H9 (cell line): ENCODE measurements around the gene ZNF557. TPM values are rescaled to one million over a fixed set of nuclear protein-coding genes. Genes with fewer than 3 reads are reported as not detected.

ENCODE experiments used
- DNase-seq: peaks from one replicate; pipeline ENCODE4 v3.0.0-alpha.2; 2017
- H2AFZ ChIP-seq: one replicate; pipeline ENCODE4 v1.6.1; 2013; ENCODE audit warnings: mild to moderate bottlenecking, low read length, control low read depth, moderate library complexity
- H2AK5ac ChIP-seq: 2 replicates; pipeline ENCODE4 v1.6.1; 2013; ENCODE audit warnings: low read length, control low read depth, mixed read lengths; ENCODE audit not compliant: insufficient read length
- H2BK120ac ChIP-seq: one replicate; pipeline ENCODE4 v1.6.1; 2013; ENCODE audit warnings: low read depth, mild to moderate bottlenecking, low read length, control low read depth, inconsistent platforms; ENCODE audit not compliant: poor library complexity, severe bottlenecking
- H2BK12ac ChIP-seq: 2 replicates; pipeline ENCODE4 v1.6.1; 2013; ENCODE audit warnings: low read length, control low read depth, mixed read lengths, low read depth; ENCODE audit not compliant: insufficient read length
- H2BK15ac ChIP-seq: 2 replicates; pipeline ENCODE4 v1.6.1; 2013; ENCODE audit warnings: low read depth, low read length, control low read depth
- H2BK20ac ChIP-seq: one replicate; pipeline ENCODE4 v1.6.1; 2013; ENCODE audit warnings: low read depth, mild to moderate bottlenecking, low read length, control low read depth, inconsistent platforms; ENCODE audit not compliant: poor library complexity, severe bottlenecking
- H2BK5ac ChIP-seq: 2 replicates; pipeline ENCODE4 v1.6.1; 2013; ENCODE audit warnings: low read length, control low read depth, mixed read lengths; ENCODE audit not compliant: insufficient read length
- H3K14ac ChIP-seq: 2 replicates; pipeline ENCODE4 v1.6.1; 2013; ENCODE audit warnings: low read length, control low read depth; ENCODE audit not compliant: insufficient read depth
- H3K18ac ChIP-seq: 2 replicates; pipeline ENCODE4 v1.6.1; 2013; ENCODE audit warnings: low read depth, mild to moderate bottlenecking, mixed read lengths, low read length, control low read depth; ENCODE audit not compliant: insufficient read length
- H3K23ac ChIP-seq: 2 replicates; pipeline ENCODE4 v1.6.1; 2013; ENCODE audit warnings: low read length, control low read depth, mixed read lengths, low read depth; ENCODE audit not compliant: insufficient read length
- H3K23me2 ChIP-seq: 2 replicates; pipeline ENCODE4 v1.6.1; 2013; ENCODE audit warnings: low read depth, mild to moderate bottlenecking, mixed read lengths, low read length, control low read depth; ENCODE audit not compliant: insufficient read length, poor library complexity, severe bottlenecking
- H3K27ac ChIP-seq: 2 replicates; pipeline ENCODE4 v1.5.1; 2013; ENCODE audit warnings: low read length, control low read depth, mixed read lengths, low read depth; ENCODE audit not compliant: insufficient read length
- H3K27me3 ChIP-seq: 2 replicates; pipeline ENCODE4 v1.6.1; 2013; ENCODE audit warnings: low read length, control low read depth, inconsistent platforms; ENCODE audit not compliant: insufficient read depth
- H3K4ac ChIP-seq: 2 replicates; pipeline ENCODE4 v1.6.1; 2013; ENCODE audit warnings: low read depth, mild to moderate bottlenecking, control low read depth, inconsistent platforms, low read length, moderate library complexity
- H3K4me1 ChIP-seq: 2 replicates; pipeline ENCODE4 v1.6.1; 2013; ENCODE audit warnings: low read length, control low read depth, inconsistent platforms; ENCODE audit not compliant: insufficient read depth
- H3K4me2 ChIP-seq: 2 replicates; pipeline ENCODE4 v1.6.1; 2013; ENCODE audit warnings: low read length, control low read depth, mixed read lengths; ENCODE audit not compliant: insufficient read length, insufficient read depth
- H3K56ac ChIP-seq: 2 replicates; pipeline ENCODE4 v1.6.1; 2013; ENCODE audit warnings: low read depth, mild to moderate bottlenecking, mixed read lengths, low read length, control low read depth; ENCODE audit not compliant: insufficient read length
- H3K79me1 ChIP-seq: 2 replicates; pipeline ENCODE4 v1.6.1; 2013; ENCODE audit warnings: low read depth, mild to moderate bottlenecking, moderate library complexity, low read length, control low read depth, inconsistent platforms; ENCODE audit not compliant: insufficient read depth, poor library complexity, severe bottlenecking
- H3K79me2 ChIP-seq: 2 replicates; pipeline ENCODE4 v1.6.1; 2013; ENCODE audit warnings: low read length, control low read depth, inconsistent platforms; ENCODE audit not compliant: insufficient read depth
- H3K9ac ChIP-seq: 2 replicates; pipeline ENCODE4 v1.6.1; 2013; ENCODE audit warnings: low read length, control low read depth, mixed read lengths; ENCODE audit not compliant: insufficient read length; ENCODE audit errors: extremely low read depth
- H3K9me3 ChIP-seq: one replicate; pipeline ENCODE4 v1.6.1; 2013; ENCODE audit warnings: low read depth, low read length, inconsistent platforms; ENCODE audit not compliant: control insufficient read depth
- H3T11ph ChIP-seq: one replicate; pipeline ENCODE4 v1.6.1; 2013; ENCODE audit warnings: mild to moderate bottlenecking, low read length, control low read depth, inconsistent platforms
- H4K20me1 ChIP-seq: one replicate; pipeline ENCODE4 v1.6.1; 2013; ENCODE audit not compliant: control insufficient read depth, insufficient read length, insufficient read depth
- H4K5ac ChIP-seq: 2 replicates; pipeline ENCODE4 v1.6.1; 2013; ENCODE audit warnings: low read depth, mild to moderate bottlenecking, mixed read lengths, low read length, control low read depth; ENCODE audit not compliant: insufficient read length
- H4K8ac ChIP-seq: replicated peaks from 2 replicates; pipeline ENCODE4 v1.6.1; 2013; ENCODE audit warnings: low read length, control low read depth, mixed read lengths, low read depth; ENCODE audit not compliant: insufficient read length
- H4K91ac ChIP-seq: 2 replicates; pipeline ENCODE4 v1.6.1; 2013; ENCODE audit warnings: low read depth, mild to moderate bottlenecking, moderate library complexity, mixed read lengths, low read length, control low read depth; ENCODE audit not compliant: insufficient read length
- H3K27ac Mint-ChIP-seq, 3 experiments: 2 replicates in 2 of 3; 3 replicates in 1 of 3; pipeline ENCODE4 v1.8.0; 2020 to 2021; ENCODE audit warnings: mixed read lengths in 3 of 3, mild to moderate bottlenecking in 1 of 3, moderate library complexity in 1 of 3
- H3K27me3 Mint-ChIP-seq: 2 replicates; pipeline ENCODE4 v1.8.0; 2021; ENCODE audit warnings: low read depth, mild to moderate bottlenecking, moderate library complexity, mixed read lengths
- H3K36me3 Mint-ChIP-seq, 3 experiments: 2 replicates in 2 of 3; 3 replicates in 1 of 3; pipeline ENCODE4 v1.8.0; 2020 to 2021; ENCODE audit warnings: low read depth in 3 of 3, mixed read lengths in 3 of 3; ENCODE audit not compliant: insufficient read depth in 1 of 3
- H3K4me1 Mint-ChIP-seq, 2 experiments: 2 replicates each; pipeline ENCODE4 v1.8.0; 2020; ENCODE audit warnings: mixed read lengths in 2 of 2
- H3K4me3 Mint-ChIP-seq, 2 experiments: 2 replicates in 1 of 2; 3 replicates in 1 of 2; pipeline ENCODE4 v1.8.0; 2020 to 2021; ENCODE audit warnings: mild to moderate bottlenecking in 2 of 2, mixed read lengths in 2 of 2, moderate library complexity in 1 of 2
- H3K9me3 Mint-ChIP-seq, 2 experiments: 2 replicates in 1 of 2; 3 replicates in 1 of 2; pipeline ENCODE4 v1.8.0; 2020; ENCODE audit warnings: mild to moderate bottlenecking in 2 of 2, mixed read lengths in 2 of 2, moderate library complexity in 1 of 2
- CTCF ChIP-seq: fragments of 200-600 bp; sonication (generic); conservative IDR thresholded peaks from 3 replicates; pipeline ENCODE4 v1.8.0; 2021; ENCODE audit warnings: antibody characterized with exemption, mild to moderate bottlenecking
- WGBS: extraction: QIAGEN DNeasy Blood & Tissue Kit; methylation state at CpG from one replicate; pipeline ENCODE4 v1.1.7; 2013; ENCODE audit warnings: missing lambda C conversion rate, low lambda C conversion rate, mixed read lengths; ENCODE audit not compliant: insufficient read length; ENCODE audit errors: extremely low coverage; 5-methylcytosine and 5-hydroxymethylcytosine counted together
- total RNA-seq: library from RNA; stranded (reverse); gene quantifications from 2 replicates; pipeline ENCODE4 v1.2.1, GENCODE V29; 2021

The ZNF557 gene
- total RNA-seq, 1 experiment from 2014 or later: 12.2 TPM

GRCh38 chr19:7137120-7137519 is 67.6 kb downstream of the ZNF557 start:
- H4K5ac ChIP-seq: no peak overlapping the region
- no peak for TF ChIP-seq CTCF
- Mint-ChIP-seq H3K4me3 (no peak overlapping the region), H3K27ac (no peak overlapping the region), H3K36me3 (peaks cover 21 to 50% (median 38%) of the 10 kb centered on the region in 3 experiments), H3K4me1 (no peaks in the 10 kb centered on the region), H3K9me3 (peaks cover 2 to 6% of the 10 kb centered on the region in 2 experiments; a peak in 3 of 5 replicates), H3K27me3 (no peaks in the 10 kb centered on the region)
- no peak overlapping the region for H2BK120ac ChIP-seq
- H3K79me2 ChIP-seq: no peaks in the 10 kb centered on the region
- H2BK5ac ChIP-seq: no peak overlapping the region
- no peaks in the 10 kb centered on the region for H3K9me3 ChIP-seq
- no peaks in the 10 kb centered on the region for H3K23me2 ChIP-seq
- no peak overlapping the region for H4K8ac ChIP-seq
- no peaks in the 10 kb centered on the region for H3K27me3 ChIP-seq
- no peak overlapping the region for H3K14ac ChIP-seq
- H3K4ac ChIP-seq: no peak overlapping the region
- no peak overlapping the region for H3T11ph ChIP-seq
- H4K20me1 ChIP-seq: no peaks in the 10 kb centered on the region
- H3K18ac ChIP-seq: no peak overlapping the region
- no peak overlapping the region for H4K91ac ChIP-seq
- no CpG with 5 or more reads among the region's 2 CpGs for WGBS
- H2BK12ac ChIP-seq: no peak overlapping the region
- H3K27ac ChIP-seq: no peak overlapping the region
- no peak overlapping the region for H3K9ac ChIP-seq
- no peak overlapping the region for H2BK20ac ChIP-seq
- no peak overlapping the region for H3K23ac ChIP-seq
- no peak for DNase-seq
- no peaks in the 10 kb centered on the region; the same call in 1 of the 2 replicates for H3K4me1 ChIP-seq
- no peak overlapping the region for H3K4me2 ChIP-seq
- no peak overlapping the region for H3K56ac ChIP-seq
- H3K79me1 ChIP-seq: no peaks in the 10 kb centered on the region
- no peak overlapping the region for H2AFZ ChIP-seq
- H2BK15ac ChIP-seq: no peak overlapping the region
- no peak overlapping the region for H2AK5ac ChIP-seq

Other genes starting within 250 kb of the ZNF557 start
- not detected in 2 replicates for gene ADGRE1, start 182.1 kb upstream of the ZNF557 start, total RNA-seq
- not detected in 2 replicates for gene MBD3L2B, start 48.3 kb upstream of the ZNF557 start, total RNA-seq
- gene MBD3L5, start 39.1 kb upstream of the ZNF557 start, total RNA-seq: not detected in 2 replicates
- not detected in 2 replicates for gene MBD3L4, start 29.5 kb upstream of the ZNF557 start, total RNA-seq
- not detected in 2 replicates for gene MBD3L2, start 20.4 kb upstream of the ZNF557 start, total RNA-seq
- not detected in 2 replicates for gene MBD3L3, start 11.0 kb upstream of the ZNF557 start, total RNA-seq
- gene INSR, start 224.7 kb downstream of the ZNF557 start, total RNA-seq: 37.0 and 39.8 TPM in 2 replicates